IPS-18c (cell line): ENCODE measurements around the gene DBN1.

Source experiments
- H3K4me3 ChIP-seq: 2 replicates; pipeline ENCODE4 v1.7.0; 2013; ENCODE audit warnings: low read depth, mild to moderate bottlenecking, low read length, moderate library complexity; ENCODE audit not compliant: insufficient read depth
- H3K9me3 ChIP-seq: one replicate; pipeline ENCODE4 v1.6.1; 2013; ENCODE audit warnings: mild to moderate bottlenecking, low read length, moderate library complexity; ENCODE audit not compliant: control insufficient read depth, insufficient read depth

The DBN1 gene

DNA sequence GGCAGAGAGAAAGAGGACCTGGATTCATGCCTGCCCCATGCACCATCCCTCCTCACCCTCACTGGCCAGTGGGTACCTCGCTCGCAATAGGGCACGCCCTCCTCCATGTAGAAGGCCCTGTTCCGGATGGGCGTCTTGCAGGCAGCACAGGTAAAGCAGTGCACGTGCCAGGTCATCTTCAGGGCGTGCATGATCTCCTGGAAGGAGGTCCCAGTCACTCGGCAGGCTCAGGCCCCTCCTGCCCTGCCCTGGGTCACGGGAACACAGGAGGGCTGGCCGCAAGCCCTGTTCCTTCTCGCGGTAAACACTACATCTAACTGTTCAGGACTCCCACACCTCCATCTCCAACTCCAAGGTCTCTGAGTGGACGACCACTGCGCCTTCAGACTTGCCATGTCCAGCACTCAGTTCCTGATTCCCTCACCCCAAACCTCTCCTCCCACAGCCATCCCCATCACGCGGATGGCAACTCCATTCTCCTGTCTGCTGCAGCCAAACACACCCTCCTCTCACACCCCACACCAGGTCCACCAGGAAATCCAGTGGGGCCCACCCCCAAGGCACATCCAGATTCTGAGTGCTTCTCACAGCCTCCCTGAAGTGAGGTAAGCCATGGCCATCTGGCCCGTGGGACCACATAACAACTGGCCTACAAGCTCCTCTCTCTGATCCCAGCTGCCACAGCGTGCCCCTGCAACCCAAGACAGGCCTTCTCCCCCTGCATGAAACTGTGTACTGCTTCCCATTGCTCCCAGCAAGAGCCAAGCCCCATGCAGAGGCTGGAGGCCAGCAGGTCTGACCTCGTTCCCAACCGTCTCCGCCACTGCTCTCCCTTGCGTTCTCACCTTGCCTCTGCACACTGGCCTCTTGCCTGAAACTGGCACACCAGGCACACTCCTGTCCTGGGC is 10.8 kb upstream of the DBN1 start:
- Histone ChIP-seq H3K9me3 (no peaks in the 10 kb centered on the region), H3K4me3 (no peak overlapping the region)

DNA sequence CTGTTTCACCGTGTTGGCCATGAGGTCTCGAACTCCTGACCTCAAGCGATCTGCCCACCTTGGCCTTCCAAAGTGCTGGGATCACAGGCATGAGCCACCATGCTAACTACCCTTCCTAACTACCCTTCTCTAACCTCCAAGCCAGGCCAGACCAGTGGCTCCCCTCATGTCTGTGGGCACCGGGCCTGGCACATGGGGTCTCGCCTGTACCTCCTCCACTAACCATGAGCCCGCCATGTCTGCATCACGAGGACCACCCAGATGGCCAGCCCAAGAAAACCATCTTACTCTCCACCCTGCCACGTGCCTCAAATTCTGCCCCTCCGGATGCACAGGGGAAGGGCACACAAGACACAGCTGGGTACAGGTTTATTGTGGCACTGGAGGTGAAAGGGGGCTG is 9.6 kb upstream of the DBN1 start:
- H3K9me3 ChIP-seq, result no peaks in the 10 kb centered on the region
- H3K4me3 ChIP-seq, result no peak overlapping the region

DNA sequence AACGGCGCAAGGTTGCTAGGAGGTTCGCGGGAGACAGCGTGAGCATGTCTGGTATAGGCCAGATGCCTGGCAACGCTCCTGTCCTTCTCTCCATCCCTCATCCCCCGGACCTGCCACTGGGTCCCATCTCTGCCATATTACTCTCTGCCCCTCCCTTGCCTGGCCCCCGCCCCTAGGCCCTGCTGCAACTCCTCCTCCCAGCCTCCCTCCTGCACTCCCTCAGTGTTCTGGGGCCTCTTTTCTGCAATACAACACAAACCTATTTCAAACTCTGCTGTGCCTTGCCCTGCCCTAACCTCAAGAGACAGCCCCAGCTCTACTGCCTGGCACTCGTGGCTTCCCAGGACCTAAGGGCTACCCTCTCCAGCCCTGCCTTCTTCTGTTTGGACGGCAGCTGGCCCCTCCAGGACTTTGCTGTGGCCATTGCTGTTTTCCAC is 8.9 kb upstream of the DBN1 start:
- no peaks in the 10 kb centered on the region for H3K9me3 ChIP-seq
- no peak overlapping the region for H3K4me3 ChIP-seq

DNA sequence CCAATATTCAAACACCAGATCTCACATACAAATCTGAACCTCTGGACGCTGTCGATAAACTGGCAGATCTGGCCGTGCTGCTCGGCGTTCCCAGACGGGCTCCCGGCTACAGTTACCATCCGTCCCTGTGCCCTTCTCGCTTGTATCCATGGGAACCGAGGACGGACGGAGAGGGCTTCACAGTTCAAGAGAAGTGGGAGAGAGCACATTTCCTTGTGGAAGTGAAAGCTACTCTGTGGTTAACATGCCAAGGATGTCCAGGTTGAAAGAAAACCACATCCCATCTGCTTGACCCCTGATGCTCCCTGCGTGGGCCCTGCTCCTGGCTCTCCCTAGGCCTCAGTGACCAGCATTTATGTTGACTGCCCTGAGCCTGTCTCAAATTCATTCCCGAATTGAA is 6.3 kb upstream of the DBN1 start:
- no peaks in the 10 kb centered on the region for H3K9me3 ChIP-seq
- no peak overlapping the region for H3K4me3 ChIP-seq

DNA sequence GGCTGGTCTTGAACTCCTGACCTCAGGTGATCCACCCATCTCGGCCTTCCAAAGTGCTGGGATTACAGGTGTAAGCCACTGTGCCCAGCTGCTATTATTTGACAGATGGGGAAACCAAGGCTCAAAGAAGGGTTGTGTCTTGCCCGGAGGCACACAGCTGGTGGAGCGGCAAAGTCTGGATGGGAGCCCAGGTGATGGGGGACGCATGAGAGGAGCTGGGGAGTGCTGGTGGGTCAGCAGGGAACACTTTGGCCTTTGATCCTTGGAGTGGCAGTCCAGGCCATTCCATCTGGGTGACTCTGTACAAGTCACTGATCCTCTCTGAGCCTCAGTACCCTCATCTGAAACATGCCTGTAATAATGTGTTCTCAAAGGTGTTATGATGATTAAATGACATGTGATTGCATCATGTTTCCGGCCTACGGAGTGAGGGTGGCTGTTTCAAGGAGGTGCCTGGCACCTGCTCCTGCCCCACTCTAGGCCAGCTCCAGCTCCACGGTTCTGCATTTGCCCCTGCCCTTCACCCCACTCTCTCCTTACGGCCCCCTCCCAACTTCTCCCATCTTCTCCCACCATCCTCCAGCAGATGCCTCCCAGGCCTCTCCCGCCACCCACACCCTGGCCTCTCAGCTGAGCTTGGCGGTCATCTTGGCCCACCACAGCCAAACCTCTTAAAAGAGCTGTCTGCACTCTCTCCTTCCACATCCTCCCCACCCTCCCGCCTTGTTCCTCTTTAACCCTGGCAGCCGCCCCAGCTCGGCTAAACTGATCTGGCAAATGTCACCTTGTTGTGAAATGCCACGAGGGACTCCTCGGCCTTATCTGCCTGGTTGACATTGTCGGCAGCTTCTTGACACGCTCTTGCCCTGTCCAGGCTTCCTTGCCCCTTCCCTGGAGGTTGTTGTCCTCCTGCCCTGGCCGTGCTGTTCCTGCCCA is 5.5 kb upstream of the DBN1 start:
- Histone ChIP-seq H3K4me3 (no peak overlapping the region), H3K9me3 (no peaks in the 10 kb centered on the region)

DNA sequence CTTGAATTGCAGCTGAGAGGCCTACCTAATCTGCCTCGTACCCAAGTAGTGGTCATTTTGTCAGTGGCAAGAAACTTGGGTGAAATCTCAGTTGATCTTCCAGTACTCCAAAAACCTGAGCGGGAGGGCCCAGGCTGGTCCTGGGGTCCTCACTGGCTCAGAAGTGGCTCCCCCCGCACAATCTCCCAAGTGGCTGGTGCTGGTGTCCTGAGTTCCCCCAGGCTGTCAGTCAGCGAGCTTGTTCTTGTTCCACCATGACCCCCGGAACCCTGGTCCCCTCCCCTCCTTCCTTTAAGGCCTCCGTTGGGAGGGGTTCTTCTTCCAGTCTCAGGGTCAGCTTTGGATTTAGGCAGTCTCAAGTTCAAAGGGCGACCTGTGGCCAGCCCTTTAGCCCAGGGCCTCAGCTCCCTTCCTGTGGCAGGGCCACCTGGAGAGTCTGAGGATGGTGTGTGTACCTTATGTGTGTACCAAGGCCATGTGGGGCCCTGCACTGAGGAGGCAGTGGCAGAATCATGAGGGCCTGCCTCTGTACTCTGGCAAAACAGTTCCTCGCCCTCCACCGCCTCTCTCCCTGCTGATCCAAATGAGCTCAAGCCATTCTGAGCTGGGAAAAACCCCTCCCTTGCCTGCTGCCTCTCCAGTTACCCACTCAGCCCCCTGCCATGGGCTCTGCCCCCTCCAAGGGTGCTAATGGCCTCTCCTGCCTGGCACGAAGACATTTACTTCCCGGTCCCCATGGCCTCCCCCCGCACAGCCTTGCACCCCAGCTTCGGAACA is 4.5 kb upstream of the DBN1 start:
- no peaks in the 10 kb centered on the region for H3K9me3 ChIP-seq
- H3K4me3 ChIP-seq, result no peak overlapping the region

DNA sequence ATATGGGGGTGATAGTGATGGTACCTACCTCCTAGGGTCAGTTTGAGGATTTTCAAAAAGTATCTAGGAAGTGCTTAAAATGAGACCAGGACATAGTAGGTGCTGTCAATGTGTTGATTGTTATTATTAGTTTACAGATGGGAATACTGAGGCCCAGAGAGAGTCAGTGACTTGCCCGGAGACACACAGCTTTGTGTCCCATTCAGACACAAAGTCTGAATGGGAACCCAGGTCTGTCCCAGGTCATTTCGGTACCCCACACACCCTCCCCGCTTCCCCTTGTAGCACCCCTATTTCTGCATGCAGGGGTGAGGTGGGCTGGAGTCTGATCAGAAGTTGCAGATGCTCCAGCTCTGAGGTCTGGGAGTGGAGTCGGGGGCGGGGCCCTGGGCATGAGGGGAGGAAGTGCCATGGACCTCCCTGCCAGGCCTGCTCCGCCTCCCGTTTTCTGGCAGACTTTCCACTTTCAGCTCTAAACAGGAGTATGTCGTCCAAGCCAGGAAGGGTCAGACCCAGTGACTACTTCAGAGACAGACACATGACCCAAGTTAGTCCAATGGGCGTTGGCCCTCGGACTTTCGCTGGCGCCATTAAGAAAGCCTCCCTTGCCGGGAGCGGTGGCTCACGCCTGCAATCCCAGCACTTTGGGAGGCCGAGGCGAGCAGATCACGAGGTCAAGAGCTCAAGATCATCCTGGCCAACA is 3.2 kb upstream of the DBN1 start:
- H3K4me3 ChIP-seq, result no peak overlapping the region
- H3K9me3 ChIP-seq, result no peaks in the 10 kb centered on the region

DNA sequence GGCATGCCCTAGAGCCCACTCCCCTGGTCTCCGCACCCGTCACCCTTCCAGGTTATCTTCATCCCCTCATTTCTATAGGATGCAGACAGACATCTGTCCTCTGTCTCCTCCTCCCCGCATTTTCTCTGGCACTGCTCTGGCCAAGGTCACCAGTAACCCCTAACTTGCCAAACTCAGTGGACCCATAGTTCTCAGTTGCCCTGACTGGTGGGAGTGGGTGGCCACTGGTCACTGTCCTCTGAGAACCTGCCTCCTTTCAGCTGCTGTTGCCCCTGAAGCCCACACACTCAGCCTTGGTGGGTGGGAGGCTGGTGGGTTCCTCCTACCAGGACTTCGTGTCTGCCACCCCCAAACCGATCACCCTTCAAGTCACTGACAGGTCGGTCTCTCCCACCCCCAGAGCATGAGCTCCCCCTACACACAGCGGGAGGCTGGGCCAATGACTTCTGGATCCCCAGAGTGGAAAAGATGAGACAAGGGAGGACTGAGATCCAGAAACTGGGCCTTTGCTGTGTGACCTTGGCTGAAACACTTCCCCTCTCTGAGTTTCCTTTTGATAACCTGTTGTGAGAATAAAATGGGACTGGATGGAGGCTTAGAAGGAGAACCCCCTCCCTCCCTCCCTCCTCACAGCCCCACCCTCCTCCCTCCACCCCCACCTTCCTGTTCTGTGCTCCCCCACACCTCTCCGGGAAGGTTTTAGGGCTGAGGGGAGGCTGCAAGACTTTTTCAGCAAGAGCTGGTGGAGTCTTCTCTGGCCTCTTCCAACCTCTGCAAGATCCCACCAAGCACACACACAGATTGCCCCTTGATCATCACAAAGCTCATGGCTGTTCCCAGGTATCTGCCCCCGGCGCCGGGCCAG is 2.4 kb upstream of the DBN1 start:
- no peaks in the 10 kb centered on the region for H3K9me3 ChIP-seq
- no peak overlapping the region for H3K4me3 ChIP-seq

DNA sequence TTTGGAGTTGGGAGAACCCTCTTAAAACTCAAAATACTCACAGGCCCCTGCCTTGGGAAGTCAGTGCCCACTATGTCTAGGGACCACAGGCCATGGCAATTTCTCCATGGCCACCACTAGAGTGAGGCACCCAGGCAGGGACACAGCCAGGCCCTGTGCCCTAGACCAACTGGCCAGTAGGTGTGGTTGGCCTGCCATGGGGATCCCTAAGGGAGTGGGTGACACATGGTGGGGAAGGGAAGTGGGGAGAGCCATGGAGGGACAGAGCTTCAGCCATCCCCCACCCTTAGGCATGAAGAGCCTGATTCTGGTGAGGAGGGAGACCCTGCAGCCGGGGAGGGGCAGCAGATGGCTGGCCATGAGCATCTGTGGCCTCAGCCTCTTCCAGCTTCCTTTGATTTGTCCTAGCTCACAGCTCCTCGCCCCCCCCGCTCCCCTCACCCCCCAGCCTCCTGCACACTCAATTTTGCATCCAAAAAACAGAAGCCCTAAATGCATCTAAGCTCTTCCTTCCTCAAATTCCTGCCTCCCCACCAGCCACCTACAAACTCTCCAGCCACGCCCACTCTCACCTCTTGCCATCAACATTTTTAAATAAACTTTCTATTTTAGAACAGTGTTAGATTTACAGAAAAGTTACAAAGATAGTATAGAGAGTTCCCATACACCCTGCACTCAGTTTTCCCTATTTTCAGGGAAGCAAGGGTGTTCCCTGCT is 1.6 kb upstream of the DBN1 start:
- Histone ChIP-seq H3K4me3 (peak overlapping the region; percentile 1; the same call in 1 of the 2 replicates), H3K9me3 (no peaks in the 10 kb centered on the region)

DNA sequence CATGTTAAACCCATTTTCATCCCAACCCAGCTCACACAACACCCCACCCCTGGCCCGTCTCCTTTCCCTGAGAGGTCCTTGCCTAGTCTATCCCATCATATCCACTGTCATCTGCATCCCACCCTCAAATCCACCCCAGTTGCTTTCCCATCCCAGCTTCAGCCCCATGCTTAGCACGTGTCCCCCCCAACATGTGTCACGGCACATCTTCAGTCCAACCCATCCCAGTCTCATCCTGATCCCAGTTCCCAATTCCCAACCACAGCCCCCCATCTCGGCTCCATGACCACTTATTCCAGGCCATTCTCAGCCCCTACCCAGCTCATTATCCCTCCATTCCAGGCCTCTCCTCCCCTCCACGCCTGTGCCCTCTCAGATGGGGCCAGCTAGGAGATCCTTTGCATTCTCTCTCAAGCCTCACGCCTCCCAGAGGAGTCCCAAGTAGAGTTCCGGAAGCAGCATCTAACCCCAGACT is 605 bp upstream of the DBN1 start:
- no peaks in the 10 kb centered on the region for H3K9me3 ChIP-seq
- H3K4me3 ChIP-seq, result no peak overlapping the region

DNA sequence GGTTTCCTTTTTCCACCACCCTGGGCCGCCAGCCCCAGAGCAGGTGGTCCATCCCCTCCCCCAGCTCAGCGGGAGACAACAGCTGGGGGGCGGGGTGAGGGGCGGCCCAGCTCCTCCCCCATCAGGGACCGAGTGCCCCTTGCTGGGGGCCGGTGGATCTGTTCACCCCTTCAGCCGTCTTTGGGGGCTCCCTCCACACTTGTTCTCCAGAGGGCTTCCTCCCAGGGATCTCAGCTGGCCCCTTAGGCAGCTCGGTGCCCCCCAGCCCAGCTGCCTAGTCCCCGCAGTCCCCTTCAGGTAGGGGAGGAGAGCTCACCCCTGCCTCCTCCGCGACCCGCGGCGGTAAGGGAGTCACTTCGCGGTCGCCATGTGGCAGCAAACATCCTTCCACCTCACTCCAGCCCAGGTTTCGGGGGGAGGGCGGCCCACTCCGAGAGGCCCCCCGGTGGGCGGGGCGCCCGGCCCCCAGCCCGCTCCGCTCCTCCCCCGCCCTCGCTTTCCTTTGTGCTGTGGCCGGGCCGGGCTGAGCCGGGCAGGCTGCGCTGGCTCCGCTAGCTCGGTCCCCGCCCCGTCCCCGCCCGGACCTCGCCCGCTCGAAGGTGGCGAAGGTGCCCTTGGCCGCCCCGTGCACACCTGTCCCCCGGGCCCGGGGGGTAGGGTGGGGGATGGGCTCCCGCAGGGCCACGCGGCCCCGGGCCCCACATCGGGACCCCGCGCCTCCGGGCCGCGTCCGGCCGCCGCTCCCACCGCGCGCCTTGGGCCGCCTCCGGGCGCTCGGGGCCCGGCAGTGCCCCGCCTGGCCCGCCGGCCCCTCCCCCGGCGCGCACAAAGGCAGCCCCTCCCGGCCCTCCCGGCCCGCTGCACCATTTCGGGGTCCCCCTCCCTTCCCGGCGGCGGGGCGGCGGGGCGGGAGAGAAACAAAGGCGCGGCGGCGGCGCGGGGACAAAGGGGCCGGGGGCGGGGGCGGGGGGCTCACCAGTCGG is 683 bp downstream of the DBN1 start:
- Histone ChIP-seq H3K4me3 (peak overlapping the region; percentile 81), H3K9me3 (no peaks in the 10 kb centered on the region)

DNA sequence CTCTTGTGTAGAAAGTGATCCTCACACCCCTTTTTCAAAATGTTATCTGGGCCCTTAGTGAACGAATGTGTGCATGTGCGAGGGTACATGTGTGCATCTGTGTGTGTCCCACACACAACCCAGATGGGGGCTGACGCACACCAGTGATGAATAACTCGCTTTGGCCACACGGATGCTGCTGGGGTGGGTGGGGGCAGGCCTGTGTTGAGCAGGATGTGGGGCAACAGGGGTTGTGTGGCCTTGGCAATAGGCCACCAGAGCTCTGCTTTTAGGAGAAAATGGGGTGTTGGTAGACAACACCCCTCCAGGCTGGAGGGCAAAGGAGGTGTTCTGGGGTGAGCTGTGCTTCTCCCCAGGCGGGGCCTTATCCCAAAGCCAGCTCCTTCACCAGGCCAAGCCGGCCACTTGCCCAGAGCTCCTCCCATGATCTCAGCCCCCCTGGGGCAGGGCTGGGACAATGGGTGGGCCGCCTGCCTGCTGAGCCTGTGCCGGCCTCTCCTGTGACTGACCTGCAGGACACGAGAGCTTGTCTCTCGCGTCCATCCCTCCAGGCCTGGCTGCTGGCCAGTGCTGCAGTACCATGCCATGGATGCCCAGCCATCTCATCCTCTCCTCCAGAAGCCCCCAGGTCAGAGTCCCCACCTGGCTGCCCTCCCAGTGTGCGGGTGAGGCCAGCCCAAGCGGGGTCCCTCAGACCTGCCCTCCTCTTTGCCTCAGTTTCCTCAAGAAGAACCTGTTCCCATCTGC is 1.7 kb downstream of the DBN1 start:
- Histone ChIP-seq H3K4me3 (peak overlapping the region; percentile 81), H3K9me3 (no peaks in the 10 kb centered on the region)

DNA sequence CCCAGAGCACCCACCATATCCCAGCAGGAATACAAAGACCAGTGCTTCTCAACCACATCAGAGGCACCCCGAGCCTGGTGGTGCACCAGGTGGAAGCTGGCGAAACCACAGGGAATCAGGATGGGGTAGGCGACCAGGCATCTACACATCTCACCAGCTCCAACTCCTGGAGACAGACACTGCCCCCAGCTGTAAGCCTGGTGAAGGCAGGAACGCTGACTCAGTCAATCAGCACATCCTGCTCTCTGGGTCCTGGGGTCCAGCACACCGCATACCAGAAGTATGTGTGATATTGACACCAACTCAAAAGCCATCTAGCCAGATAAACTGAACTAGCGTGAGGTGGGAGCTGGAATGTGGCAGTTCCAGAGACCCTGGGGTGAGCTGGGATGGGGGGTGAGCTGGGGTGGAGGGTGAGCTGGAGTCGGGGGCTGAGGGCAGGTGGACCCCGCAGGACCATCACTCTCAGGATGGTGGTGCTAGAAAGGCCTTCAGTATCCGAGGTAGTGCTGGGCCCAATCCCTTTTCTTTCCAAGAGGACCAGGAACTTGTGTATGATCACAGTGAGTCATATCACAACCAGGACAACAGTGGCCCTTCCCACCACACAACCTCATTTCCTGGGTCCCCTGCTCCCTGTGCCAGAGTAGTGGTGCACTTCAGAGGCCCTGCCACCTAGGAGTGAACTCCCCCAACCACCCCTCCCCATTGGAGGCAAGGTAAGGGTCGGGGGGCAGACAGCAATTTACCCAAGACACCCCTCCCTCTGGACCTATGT is 2.5 kb downstream of the DBN1 start:
- no peaks in the 10 kb centered on the region for H3K9me3 ChIP-seq
- H3K4me3 ChIP-seq, result peak overlapping the region; percentile 11; the same call in 1 of the 2 replicates
